SHP77 treated with DMSO at 0.1 percent for 48 hours (cell line): ENCODE results near the gene ANKS3.

Source experiments
- DNase-seq: peaks from one replicate; lab custom pipeline; 2025; lab: John Stamatoyannopoulos, UW

Gene ANKS3

DNA sequence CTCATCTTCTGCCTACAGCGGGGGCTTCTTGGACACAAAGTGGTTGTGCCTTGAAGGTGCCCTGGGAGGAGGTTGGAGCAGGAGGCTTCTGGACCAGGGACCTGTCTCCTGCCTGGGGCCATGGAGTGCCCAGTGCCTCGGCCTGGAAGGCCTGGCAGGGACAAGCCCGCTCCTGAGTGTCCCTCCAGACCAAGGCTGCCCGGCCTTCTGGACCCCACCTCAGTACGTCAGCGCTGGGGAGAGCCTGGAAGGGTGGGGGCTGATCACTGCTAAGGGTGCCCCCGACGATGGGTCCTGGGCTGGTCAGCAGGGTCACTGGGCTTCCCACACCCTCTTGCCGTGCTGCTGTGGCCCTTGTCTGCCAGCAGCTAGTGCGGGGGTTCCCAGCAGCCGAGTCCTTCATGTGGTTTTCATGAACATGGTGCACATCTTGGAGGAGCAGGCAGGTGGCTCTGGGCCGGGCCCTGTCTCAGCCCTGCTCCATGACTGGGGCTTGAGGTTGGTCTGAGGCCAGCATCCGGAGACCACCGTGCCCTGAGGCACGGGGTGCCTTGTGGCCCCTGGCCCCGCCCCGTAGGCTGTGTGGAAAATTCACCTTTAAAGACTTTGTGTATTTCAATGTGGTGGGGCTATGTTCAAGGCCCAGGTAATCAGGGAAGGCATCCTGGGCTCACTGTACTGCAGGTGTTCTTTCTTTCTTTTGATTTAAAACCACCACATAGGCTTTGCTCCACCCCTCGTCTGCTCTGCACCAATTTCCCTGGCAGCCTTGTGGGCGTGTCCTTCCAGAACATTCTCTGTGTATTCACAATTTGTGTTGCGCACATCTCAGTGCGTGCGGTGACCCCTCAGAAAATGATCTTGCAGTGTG, 87.1 kb downstream of the ANKS3 start:
- no peak for DNase-seq
